Parathyroid adenoma (tissue), 2 donors: Measurements from ENCODE around the gene RPRD1A.

ENCODE experiments used
- H2AFZ ChIP-seq: fragments of 300-600 bp; sonication (generic); one replicate; pipeline ENCODE4 v1.7.0; 2017; ENCODE audit warnings: antibody characterized with exemption, mild to moderate bottlenecking
- H3K27ac ChIP-seq: fragments of 300-600 bp; sonication (generic); one replicate; pipeline ENCODE4 v1.7.0; 2017
- H3K27me3 ChIP-seq: fragments of 300-600 bp; sonication (generic); one replicate; pipeline ENCODE4 v1.7.0; 2017; ENCODE audit warnings: low read length; ENCODE audit not compliant: control insufficient read depth, insufficient read depth
- H3K36me3 ChIP-seq: fragments of 300-600 bp; sonication (generic); one replicate; pipeline ENCODE4 v1.7.0; 2017; ENCODE audit warnings: low read length; ENCODE audit not compliant: control insufficient read depth, insufficient read depth
- H3K4me1 ChIP-seq: fragments of 300-600 bp; sonication (generic); one replicate; pipeline ENCODE4 v1.7.0; 2017; ENCODE audit warnings: control low read depth
- H3K4me2 ChIP-seq: fragments of 300-600 bp; sonication (generic); one replicate; pipeline ENCODE4 v1.7.0; 2017; ENCODE audit warnings: low read length
- H3K4me3 ChIP-seq: fragments of 300-600 bp; sonication (generic); one replicate; pipeline ENCODE4 v1.7.0; 2017; ENCODE audit warnings: low read depth, low read length
- H3K79me2 ChIP-seq: fragments of 300-600 bp; sonication (generic); one replicate; pipeline ENCODE4 v1.7.0; 2017; ENCODE audit warnings: control low read depth
- H3K9ac ChIP-seq: fragments of 300-600 bp; sonication (generic); one replicate; pipeline ENCODE4 v1.7.0; 2017; ENCODE audit warnings: mild to moderate bottlenecking
- H3K9me3 ChIP-seq: fragments of 300-600 bp; sonication (generic); one replicate; pipeline ENCODE4 v1.7.0; 2017; ENCODE audit warnings: low read length; ENCODE audit not compliant: control insufficient read depth
- CTCF ChIP-seq: fragments of 300-600 bp; sonication (generic); IDR thresholded peaks from one replicate; pipeline ENCODE4 v1.7.0; 2017; ENCODE audit warnings: antibody characterized with exemption, mild to moderate bottlenecking
- donor health status: primary hyperparathyroidism.

Gene RPRD1A

GRCh38 chr18:36009214-36009613, 58.1 kb downstream of the RPRD1A start:
- Histone ChIP-seq H2AFZ (no peak overlapping the region), H3K36me3 (no peaks in the 10 kb centered on the region), H3K27ac (no peak overlapping the region), H3K4me1 (no peaks in the 10 kb centered on the region), H3K4me2 (no peak overlapping the region), H3K79me2 (no peaks in the 10 kb centered on the region), H3K9ac (no peak overlapping the region), H3K27me3 (no peaks in the 10 kb centered on the region), H3K4me3 (no peak overlapping the region), H3K9me3 (no peaks in the 10 kb centered on the region)
- no peak for TF ChIP-seq CTCF

DNA sequence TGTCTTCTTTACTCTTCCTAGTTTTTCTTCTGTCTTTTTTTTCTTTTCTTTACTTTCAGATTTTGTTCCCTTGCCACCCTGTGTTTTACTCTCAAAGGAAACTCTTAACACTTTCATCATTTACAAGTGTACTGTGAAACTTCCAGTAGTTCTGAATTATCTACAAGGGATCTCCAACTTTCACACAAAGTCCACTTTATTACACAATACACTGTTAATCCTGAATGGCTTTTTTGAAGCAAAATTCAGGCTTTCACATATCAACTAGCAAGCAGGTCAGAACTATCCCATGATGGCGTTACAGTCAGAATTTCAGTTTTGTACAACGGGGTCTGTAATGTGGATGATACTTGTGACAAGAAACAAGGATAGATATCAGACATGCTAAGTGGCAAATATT, 60.4 kb downstream of the RPRD1A start:
- Histone ChIP-seq H2AFZ (no peak overlapping the region), H3K27ac (no peak overlapping the region), H3K36me3 (no peaks in the 10 kb centered on the region), H3K4me2 (no peak overlapping the region), H3K79me2 (no peaks in the 10 kb centered on the region), H3K4me1 (no peaks in the 10 kb centered on the region), H3K9ac (no peak overlapping the region), H3K4me3 (no peak overlapping the region), H3K27me3 (no peaks in the 10 kb centered on the region), H3K9me3 (no peaks in the 10 kb centered on the region)
- TF ChIP-seq CTCF = no peak

- Histone ChIP-seq H3K4me3 (no peak overlapping the region), H3K4me1 (no peaks in the 10 kb centered on the region), H3K9ac (no peak overlapping the region), H3K9me3 (no peaks in the 10 kb centered on the region), H3K27ac (no peak overlapping the region), H3K27me3 (no peaks in the 10 kb centered on the region), H2AFZ (no peak overlapping the region), H3K79me2 (no peaks in the 10 kb centered on the region), H3K36me3 (no peaks in the 10 kb centered on the region), H3K4me2 (no peak overlapping the region)
- TF ChIP-seq CTCF = no peak
These were observed 67.4 kb downstream of the RPRD1A start for GRCh38 chr18:35999925-36000324.

DNA sequence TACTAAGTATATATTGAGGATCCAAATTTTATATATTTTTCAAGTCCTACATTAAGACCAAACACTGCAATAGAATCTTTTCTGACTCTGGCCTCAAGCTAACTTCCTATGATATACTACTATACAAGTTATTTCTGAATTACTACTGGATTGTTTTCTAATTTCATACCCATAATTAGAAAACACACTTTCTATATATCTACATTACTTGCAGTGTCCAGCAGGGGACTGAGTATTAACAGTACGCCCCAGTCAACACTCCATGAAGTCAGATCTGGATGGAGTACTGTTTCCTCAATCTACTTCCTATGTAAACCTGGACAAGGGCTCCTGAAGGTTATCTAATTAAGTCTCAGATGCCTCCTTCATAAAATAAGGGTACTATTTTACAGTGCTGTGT, 68.4 kb downstream of the RPRD1A start:
- Histone ChIP-seq H3K36me3 (no peaks in the 10 kb centered on the region), H3K9ac (no peak overlapping the region), H2AFZ (no peak overlapping the region), H3K9me3 (no peaks in the 10 kb centered on the region), H3K4me3 (no peak overlapping the region), H3K79me2 (no peaks in the 10 kb centered on the region), H3K4me1 (no peaks in the 10 kb centered on the region), H3K4me2 (no peak overlapping the region), H3K27me3 (no peaks in the 10 kb centered on the region), H3K27ac (no peak overlapping the region)
- TF ChIP-seq CTCF = no peak

GRCh38 chr18:35993013-35993412, 74.3 kb downstream of the RPRD1A start:
- Histone ChIP-seq H3K4me2 (no peak overlapping the region), H3K4me3 (no peak overlapping the region), H3K79me2 (no peaks in the 10 kb centered on the region), H3K9ac (no peak overlapping the region), H3K36me3 (no peaks in the 10 kb centered on the region), H2AFZ (no peak overlapping the region), H3K27me3 (no peaks in the 10 kb centered on the region), H3K27ac (no peak overlapping the region), H3K9me3 (no peaks in the 10 kb centered on the region), H3K4me1 (no peaks in the 10 kb centered on the region)
- TF ChIP-seq CTCF = no peak
